Gastroesophageal sphincter (tissue), 3 donors: Measurements from ENCODE around the gene GRIFIN.
A peak's percentile ranks its signal among the peaks of the same experiment; 100 is the strongest.

Source experiments
- EP300 ChIP-seq: sonication (generic); formaldehyde crosslinking; IDR thresholded peaks from one replicate; pipeline ENCODE4 v1.6.1; 2017; ENCODE audit warnings: antibody characterized with exemption, mild to moderate bottlenecking
- TF ChIP-seq, protein P1 (sequence below), 4 experiments: fragments of 200-600 bp in 2 of 4; fragments of 450-650 bp in 2 of 4; sonication (generic) in 1 of 4; IDR thresholded peaks; one replicate each; pipeline ENCODE4 v1.5.1; 2017 to 2019; ENCODE audit warnings: antibody characterized with exemption in 4 of 4, mild to moderate bottlenecking in 2 of 4, moderate library complexity in 2 of 4

DNA sequence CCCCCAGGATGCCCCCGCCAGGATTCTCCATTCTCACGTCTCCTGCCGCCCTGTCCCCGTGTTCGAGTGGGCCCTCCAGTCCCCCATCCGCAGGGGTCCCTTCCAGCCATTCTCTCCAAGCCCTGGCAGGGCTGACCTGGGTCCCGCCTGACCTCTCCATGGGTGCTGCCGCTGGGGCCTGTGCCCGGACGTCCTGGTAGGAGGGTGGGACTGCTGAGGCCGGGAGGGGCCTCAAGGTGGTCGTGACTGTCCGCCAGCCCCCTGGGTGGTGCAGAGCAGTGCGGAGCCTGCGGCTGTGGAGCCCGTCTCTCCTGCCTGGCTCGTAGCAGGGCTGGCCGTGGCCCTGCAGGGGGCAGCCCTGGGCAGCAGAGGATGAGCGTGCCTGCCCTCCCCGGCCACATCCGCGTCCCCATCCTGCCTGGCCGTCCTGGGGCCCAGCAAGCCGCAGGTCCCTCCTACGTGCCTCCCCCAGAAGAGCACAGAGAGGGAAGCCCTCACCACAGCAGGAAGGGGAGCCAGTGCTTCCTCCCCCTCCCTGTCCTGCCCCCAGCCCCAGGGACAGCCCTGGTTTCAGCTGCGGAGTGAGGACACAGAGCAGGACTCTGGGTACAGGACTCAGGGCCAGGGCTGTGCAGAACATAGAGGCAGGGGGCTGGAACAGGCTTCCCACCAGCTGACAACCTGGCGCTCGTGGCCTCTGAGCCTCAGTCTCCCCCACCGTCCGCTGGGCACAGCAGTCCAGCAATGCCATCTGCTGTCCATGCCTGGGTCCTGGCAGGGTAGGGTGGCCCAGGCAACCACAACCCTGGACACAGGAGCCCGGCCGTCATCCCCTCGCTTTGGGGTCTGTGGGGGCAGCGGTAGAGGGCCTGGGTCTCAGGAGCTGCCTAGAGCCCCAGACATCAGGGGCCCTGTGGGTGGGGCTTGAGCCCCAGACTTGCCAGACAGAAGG lies 1.5 kb upstream of the GRIFIN start:
- no peak for TF ChIP-seq EP300
- TF ChIP-seq, protein P1, sequence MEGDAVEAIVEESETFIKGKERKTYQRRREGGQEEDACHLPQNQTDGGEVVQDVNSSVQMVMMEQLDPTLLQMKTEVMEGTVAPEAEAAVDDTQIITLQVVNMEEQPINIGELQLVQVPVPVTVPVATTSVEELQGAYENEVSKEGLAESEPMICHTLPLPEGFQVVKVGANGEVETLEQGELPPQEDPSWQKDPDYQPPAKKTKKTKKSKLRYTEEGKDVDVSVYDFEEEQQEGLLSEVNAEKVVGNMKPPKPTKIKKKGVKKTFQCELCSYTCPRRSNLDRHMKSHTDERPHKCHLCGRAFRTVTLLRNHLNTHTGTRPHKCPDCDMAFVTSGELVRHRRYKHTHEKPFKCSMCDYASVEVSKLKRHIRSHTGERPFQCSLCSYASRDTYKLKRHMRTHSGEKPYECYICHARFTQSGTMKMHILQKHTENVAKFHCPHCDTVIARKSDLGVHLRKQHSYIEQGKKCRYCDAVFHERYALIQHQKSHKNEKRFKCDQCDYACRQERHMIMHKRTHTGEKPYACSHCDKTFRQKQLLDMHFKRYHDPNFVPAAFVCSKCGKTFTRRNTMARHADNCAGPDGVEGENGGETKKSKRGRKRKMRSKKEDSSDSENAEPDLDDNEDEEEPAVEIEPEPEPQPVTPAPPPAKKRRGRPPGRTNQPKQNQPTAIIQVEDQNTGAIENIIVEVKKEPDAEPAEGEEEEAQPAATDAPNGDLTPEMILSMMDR (IDR thresholded peaks at IDR 0.05): peak in 3 of 4 experiments; percentile 34 to 72 (median 54)
